HTERT RPE-1 (cell line): ENCODE data around the gene SERPINA10.
"Not testable (repeated sequence)": the region's sequence is repeated elsewhere in the genome, so short reads cannot be mapped to it uniquely, and the experiment has no call there.

ENCODE experiments used
- in situ Hi-C: fragments of 300-500 bp; cut with MboI; formaldehyde crosslinking; loops from 4 replicates; pipeline ENCODE4 v1.14.3; 2020; ENCODE audit warnings: low sequenced_read_pairs

SERPINA10 gene

DNA sequence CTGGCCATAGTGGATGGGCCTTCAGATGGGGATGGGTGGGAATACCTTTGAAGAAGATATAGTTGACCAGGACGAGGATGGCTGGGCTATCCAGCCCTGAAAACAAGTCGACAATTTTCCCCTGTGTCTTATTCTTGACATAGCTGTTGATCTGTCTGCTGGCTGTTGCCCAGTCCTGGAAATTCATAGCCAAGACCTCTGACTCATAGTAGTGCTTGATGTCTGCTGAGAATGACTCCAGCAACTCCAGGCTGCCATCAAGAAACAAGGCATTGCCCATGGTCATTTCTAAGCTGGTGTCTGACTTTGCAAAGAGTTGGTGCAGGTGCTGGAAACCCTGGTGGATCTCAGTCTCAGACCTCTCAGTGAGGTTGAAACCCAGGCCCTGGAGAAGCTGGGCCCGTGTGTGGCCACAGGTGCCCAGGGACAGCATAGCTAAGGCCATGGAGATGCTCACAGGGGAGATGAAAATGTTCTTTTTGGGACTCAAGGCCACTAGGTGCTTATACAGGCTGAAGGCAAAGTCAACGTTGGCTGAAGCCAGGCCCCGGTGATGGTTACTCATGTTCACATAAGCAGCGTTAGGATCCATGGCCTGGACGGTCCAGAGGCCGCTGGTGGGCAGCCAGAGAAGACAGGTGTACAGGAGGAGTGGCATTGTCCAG lies 21.1 kb upstream of the SERPINA10 start:
- in situ Hi-C loops: no loop called here

GRCh38 chr14:94312481-94313246 lies 19.6 kb upstream of the SERPINA10 start:
- in situ Hi-C loops: no loop called here

DNA sequence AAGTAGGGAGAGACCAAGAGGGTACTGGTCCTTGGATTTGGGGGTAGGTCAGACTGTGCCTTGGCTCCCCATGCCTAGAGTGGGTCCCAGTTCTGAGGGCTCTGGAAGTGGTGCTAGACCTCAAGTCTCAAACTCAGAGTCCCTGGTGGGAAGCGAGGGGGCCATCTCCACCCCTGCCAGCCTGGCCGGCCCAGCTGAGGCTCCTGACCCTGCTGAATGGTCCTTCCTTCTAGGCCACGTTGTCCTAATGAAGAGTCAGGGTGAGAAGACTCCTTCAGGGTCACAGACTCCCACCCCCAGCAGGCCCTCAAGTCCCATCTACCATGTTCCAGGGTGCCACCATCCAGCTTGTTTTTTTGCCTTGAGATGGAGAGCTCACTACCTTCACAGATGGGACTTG lies 17.2 kb upstream of the SERPINA10 start:
- in situ Hi-C loops: no loop called here

- in situ Hi-C loops: no loop called here
Observed at GRCh38 chr14:94309721-94310120, 16.7 kb upstream of the SERPINA10 start.

- in situ Hi-C loops: no loop called here
Observed at GRCh38 chr14:94307410-94307992, 14.4 kb upstream of the SERPINA10 start.

DNA sequence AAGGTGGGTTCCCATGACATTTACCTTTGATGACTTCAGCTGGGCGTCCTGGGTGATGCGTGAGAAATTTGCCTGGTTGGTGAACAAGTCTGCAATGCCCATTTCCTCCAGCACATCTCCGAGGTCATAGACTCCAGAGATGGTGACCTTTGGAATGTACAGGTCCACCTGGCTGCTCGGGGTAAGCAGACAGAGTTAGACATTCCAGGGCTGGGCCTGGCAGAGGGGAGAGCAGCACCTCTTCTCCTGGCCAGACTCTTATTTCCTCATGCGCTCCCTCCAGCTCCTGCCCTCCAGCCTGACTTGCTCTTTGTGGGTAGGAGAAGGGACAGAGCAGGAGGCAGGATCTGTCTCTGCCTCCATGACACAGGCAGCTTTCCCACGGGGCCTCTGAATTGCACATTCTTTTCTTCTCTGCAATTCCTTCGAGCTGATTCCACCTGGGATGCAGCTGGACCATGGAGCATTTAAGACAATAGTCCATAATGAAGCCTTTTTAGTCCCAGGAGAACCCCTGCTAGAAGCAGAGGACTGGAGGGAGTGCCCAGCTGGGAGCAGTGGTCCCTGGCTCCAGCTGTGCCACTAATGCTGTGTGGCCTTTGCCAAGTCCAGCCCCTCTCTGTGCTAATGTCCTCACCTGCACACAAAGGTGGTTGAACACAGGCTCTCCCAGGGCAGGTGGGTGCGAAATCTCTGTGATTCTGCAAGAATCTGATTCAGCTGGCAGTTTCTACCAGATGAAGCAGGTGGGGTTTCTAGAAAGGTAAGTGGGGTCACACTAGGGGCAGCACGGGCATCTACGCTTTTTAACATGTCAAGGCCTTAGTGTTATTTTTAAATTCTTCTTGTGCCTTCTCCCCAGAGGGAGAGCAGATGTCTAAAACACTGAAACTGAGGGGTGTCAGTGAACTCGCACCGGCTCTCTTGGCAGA lies 13.2 kb upstream of the SERPINA10 start:
- in situ Hi-C loops: no loop called here

DNA sequence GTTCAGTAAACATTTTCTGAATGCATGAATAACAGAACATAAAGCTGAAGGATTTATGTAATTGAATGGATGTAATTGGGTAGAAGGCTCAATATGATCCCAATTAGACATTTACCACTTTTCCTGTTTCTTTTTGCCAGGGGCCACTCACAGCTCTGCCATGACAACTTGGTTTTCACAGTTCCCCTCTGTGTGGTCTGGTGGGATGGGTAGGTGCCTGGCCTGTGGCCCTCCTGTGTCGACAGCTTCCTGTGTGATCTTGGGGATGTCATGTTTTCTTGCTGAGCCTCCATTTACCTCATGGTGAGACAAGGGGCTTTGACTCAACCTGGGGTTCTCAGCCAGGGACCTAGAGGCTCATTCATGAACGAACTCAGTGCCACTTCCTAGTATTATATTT lies 12.6 kb upstream of the SERPINA10 start:
- in situ Hi-C loops: no loop called here

DNA sequence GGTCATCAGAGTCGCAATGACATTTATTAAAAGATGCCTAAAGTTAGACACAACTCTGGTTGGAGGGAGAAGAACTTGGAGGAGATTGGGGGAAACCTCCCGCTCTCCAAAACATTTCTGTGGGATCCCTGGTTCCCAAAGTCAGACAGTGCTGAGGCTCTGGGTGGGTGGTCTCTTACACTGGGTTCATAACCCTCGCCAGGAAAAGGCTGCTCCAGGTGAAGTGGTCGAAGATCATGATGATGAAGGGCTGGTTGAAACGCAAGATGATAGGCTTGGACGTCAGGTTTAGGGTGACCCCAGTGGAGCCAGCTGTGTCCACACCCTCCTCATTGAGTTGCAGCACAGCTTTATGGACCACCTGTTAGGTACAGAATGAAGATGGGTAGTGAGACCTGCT lies 11.2 kb upstream of the SERPINA10 start:
- in situ Hi-C loops: no loop called here

DNA sequence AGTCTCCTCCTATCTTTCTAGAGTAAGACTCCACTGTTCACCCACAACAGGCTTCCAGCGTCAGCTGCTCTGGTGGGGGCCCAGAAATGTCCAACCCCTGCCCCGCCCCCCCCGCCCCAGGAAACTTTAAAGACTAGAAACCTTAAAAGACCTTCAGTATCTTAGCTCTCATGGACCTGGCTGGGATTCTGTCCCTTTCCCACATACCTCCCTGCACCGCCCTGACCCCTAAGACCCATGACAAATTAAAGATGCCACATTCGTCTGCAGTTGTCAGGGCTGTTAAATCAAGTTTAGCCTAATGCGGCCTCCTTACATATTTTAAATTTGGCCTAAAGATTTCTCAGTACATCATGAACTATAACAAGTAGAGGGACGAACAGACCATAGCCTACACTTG lies 10.0 kb upstream of the SERPINA10 start:
- in situ Hi-C loops: no loop called here

DNA sequence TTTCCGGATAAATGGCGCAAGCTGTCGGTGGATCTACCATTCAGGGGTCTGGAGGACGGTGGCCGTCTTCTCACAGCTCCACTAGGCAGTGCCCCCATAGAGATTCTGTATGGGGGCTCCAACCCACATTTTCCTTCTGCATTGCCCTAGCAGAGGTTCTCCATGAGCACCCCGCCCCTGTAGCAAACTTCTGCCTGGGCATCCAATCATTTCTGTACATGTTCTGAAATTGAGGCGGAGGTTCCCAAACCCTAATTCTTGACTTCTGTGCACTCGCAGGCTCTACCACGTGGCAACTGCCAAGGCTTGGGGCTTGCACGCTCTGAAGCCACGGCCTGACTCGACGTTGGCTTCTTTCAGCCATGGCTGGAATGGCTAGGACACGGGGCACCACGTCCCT lies 5.1 kb upstream of the SERPINA10 start:
- in situ Hi-C loops: no loop called here

DNA sequence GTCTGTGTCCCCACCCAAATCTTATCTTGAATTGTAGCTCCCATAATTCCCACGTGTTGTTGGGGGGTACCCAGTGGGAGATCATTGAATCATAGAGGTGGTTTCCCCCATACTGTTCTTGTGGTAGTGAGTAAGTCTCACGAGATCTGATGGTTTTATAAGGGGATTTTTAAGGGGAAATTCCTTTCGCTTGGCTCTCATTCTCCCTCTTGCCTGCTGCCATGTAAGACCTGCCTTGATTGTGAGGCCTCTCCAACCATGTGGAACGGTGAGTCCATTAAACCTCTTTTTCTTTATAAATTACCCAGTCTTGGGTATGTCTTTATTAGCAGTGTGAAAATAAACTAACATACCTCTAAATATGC lies 3.1 kb upstream of the SERPINA10 start:
- in situ Hi-C loops: not testable (repeated sequence)

- in situ Hi-C loops: no loop called here
Observed at GRCh38 chr14:94295360-94296180, 2.5 kb upstream of the SERPINA10 start.

DNA sequence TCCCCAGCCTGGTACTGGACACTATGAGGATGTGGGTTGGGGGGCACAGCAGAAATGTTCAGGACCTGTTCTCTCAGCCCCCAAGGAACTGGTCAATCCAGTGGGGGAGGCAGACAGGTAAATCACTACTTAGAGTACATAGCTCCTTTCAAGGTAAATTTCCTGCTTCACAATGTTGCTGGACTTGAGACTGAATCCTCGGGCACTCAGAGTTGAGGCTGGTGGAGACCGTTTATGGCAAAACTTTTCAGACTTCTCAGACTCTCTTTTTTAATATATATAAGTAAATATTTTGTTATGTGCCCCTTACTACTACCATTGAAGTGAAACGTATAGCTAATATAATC lies 483 bp upstream of the SERPINA10 start:
- in situ Hi-C loops: no loop called here

GRCh38 chr14:94292526-94292871 lies 569 bp downstream of the SERPINA10 start:
- in situ Hi-C loops: no loop called here

DNA sequence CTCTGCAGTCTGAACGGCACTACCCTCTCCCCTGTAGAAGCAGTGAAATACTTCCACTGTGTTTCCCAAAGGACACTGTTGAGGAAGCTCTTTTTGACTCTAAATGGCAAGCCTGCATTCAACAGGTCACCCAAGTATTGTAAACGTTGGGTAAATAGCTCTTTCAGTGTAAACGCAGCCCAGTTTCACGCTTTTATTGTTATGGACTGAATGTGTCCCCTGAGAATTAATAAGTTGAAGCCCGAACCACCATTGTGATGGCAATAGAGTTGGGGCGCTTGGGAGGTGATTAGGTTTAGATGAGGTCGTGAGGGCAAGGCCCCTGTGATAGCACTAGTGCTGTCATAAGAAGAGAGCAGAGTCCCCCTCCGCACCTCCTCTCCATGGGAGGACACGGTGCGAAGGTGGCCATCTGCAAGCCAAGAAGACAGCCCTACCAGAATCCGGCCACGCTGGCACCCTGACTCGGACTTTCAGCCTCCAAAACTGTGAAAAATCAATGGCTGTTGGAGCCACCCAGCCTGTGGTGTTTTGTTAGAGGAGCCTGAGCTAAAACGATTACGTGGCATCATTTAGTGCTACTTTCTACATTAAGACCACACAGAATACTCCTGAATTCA lies 1.1 kb downstream of the SERPINA10 start:
- in situ Hi-C loops: no loop called here

DNA sequence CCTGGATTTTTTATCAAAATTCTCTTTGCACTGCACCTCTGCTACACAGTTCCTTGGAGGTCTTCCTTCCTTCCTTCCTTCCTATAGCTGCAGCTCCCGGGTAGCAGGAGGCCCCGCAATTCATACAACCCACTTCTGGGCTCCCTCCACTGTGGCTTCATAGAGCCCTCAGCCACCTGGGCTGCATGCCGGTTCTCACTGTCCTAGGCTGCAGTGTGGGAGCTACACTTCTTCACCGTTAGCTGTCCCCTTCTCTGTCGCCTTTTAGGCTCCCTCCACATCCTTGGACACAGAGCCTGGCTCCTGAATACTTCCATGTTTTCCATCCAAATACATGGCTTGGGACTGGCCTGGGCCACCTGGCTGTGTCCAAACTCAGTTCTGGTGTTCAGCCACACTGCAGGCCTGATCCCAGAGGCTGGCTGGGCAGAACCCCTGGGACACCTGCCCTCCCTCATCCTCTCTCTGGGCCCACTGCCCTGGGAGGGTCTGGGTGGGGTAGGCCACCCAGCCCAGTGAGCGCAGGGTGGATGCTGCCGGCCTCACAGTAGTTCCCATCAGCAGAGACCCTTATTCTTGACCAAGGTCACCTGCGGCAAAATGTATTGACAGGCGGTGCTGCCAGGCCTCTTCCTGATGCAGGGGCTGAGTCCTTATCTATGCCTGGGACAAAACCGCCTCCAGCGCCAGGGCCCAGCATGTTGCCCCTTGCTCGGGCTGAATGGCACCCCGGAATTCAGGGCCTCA lies 1.7 kb downstream of the SERPINA10 start:
- in situ Hi-C loops: no loop called here

- in situ Hi-C loops: no loop called here
Observed at GRCh38 chr14:94290197-94290596, 2.9 kb downstream of the SERPINA10 start.

DNA sequence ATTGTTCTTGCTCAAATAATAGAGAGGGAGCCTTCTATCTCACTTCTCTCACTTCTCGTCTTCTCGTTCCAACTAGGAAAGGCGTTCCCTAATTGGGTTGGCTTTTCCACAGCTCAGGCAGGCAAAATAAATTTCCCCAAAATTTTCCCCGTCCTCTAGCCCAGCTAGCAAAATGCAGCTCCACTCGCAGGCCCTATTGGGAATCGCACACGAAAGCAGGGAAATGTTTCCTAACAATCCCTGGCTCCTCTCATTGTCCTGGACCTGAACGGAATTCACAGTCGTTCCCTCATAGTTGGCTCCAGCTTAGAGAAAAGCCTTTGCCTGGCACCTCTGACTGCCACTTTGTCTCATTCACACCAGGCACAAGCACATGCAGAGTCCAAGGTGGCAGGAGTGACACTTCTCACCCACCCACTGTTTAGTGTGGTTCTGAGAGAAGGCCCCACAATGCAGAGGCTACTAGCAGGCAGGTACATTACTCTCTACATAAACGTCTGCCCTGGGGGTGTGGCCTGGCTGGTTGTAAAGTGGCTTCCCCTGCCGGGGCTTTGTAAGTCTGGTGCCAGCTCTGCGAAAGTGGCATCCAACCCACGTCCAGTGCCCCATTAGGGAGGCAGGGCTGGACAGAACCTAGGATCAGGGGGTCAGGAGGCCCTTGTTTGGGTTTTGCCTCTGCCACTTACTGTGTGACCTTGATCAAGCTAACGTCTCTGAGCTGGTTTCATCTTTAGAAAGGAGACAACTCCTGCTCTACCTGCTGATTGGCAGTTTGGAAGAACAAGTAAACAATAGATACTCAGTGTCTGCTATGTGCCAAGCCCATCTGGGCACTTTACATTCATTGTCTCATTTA lies 4.2 kb downstream of the SERPINA10 start:
- in situ Hi-C loops: no loop called here

GRCh38 chr14:94285158-94285557 lies 7.9 kb downstream of the SERPINA10 start:
- in situ Hi-C loops: no loop called here
